Fibroblast of lung (primary cell): ENCODE results near the gene TP53RK. TPM values are rescaled to one million over a fixed set of nuclear protein-coding genes. Genes with fewer than 3 reads are reported as not detected.

Experiments
- DNase-seq, 2 donors: peaks; one replicate each; pipeline versions ENCODE4 v3.0.0 to v3.0.0-alpha.2; 2010; ENCODE audit warnings: low read depth in 2 of 2
- H2AFZ ChIP-seq: 2 replicates; pipeline ENCODE4 v1.5.1; 2012; ENCODE audit warnings: low read length, control low read depth, inconsistent platforms
- H3K27ac ChIP-seq: 2 replicates; pipeline ENCODE4 v1.5.1; 2011; ENCODE audit warnings: low read length, control low read depth; ENCODE audit not compliant: insufficient read depth
- H3K27me3 ChIP-seq: 2 replicates; pipeline ENCODE4 v1.5.1; 2011; ENCODE audit warnings: mild to moderate bottlenecking, low read length; ENCODE audit not compliant: control insufficient read depth, insufficient read depth
- H3K36me3 ChIP-seq: 2 replicates; pipeline ENCODE4 v1.5.1; 2011; ENCODE audit warnings: low read length; ENCODE audit not compliant: control insufficient read depth, insufficient read depth
- H3K4me1 ChIP-seq: 2 replicates; pipeline ENCODE4 v1.5.1; 2011; ENCODE audit warnings: low read length; ENCODE audit not compliant: control insufficient read depth, insufficient read depth; ENCODE audit errors: extremely low read depth
- H3K4me2 ChIP-seq: 2 replicates; pipeline ENCODE4 v1.5.1; 2011; ENCODE audit warnings: low read length, control low read depth; ENCODE audit not compliant: insufficient read depth; ENCODE audit errors: extremely low read depth
- H3K4me3 ChIP-seq, 4 experiments: fragments of 200-600 bp in 1 of 4; sonication (generic) in 1 of 4; replicated peaks in 1 of 4; 2 replicates each; pipeline ENCODE4 v1.5.1; 2011 to 2016; ENCODE audit warnings: low read length in 4 of 4, low read depth in 3 of 4, mild to moderate bottlenecking in 3 of 4, control low read depth in 2 of 4, inconsistent platforms in 1 of 4, mixed read lengths in 1 of 4; ENCODE audit not compliant: insufficient read depth in 1 of 4; ENCODE audit errors: control extremely low read depth in 1 of 4
- H3K79me2 ChIP-seq: 2 replicates; pipeline ENCODE4 v1.5.1; 2012; ENCODE audit warnings: mild to moderate bottlenecking, low read length, inconsistent platforms; ENCODE audit not compliant: control insufficient read depth, insufficient read depth
- H3K9ac ChIP-seq: 2 replicates; pipeline ENCODE4 v1.5.1; 2011; ENCODE audit warnings: mild to moderate bottlenecking, low read length, control low read depth; ENCODE audit not compliant: insufficient read depth
- H3K9me3 ChIP-seq: 2 replicates; pipeline ENCODE4 v1.5.1; 2012; ENCODE audit warnings: low read depth, low read length; ENCODE audit not compliant: control insufficient read depth, insufficient read depth
- H4K20me1 ChIP-seq: 2 replicates; pipeline ENCODE4 v1.5.1; 2011; ENCODE audit warnings: low read length; ENCODE audit not compliant: control insufficient read depth, insufficient read depth; ENCODE audit errors: extremely low read depth
- EZH2 ChIP-seq: IDR thresholded peaks from 2 replicates; pipeline ENCODE4 v1.5.1; 2012; ENCODE audit warnings: low read length, control low read depth, mild to moderate bottlenecking; ENCODE audit errors: missing control alignments
- polyA plus RNA-seq, 2 donors: library from polyadenylated mRNA; depleted of rRNA in 1 of 2; stranded (reverse) in 1 of 2; unstranded in 1 of 2; fragments of >200 nt; gene quantifications; 2 replicates each; pipeline ENCODE4 v1.2.1, GENCODE V29; 2011 to 2012; ENCODE audit warnings: missing spikeins in 1 of 2
- total RNA-seq: library from RNA; depleted of rRNA; stranded (reverse); fragments of >200 nt; gene quantifications from 2 replicates; pipeline ENCODE4 v1.2.1, GENCODE V29; 2014
- TF ChIP-seq, protein P1 (sequence below), 2 donors: IDR thresholded peaks in 1 of 2; conservative IDR thresholded peaks in 1 of 2; 1 replicate in 1 of 2; 2 replicates in 1 of 2; pipeline ENCODE4 v1.5.1; 2011 to 2012; ENCODE audit warnings: low read length in 2 of 2, control low read depth in 1 of 2, inconsistent platforms in 1 of 2, low read depth in 1 of 2, mild to moderate bottlenecking in 1 of 2

Gene TP53RK
- total and polyA plus RNA-seq, 2 donors (not counting 1 experiment from before 2014, with no cell fraction given), result 9.2 to 19.5 TPM

DNA sequence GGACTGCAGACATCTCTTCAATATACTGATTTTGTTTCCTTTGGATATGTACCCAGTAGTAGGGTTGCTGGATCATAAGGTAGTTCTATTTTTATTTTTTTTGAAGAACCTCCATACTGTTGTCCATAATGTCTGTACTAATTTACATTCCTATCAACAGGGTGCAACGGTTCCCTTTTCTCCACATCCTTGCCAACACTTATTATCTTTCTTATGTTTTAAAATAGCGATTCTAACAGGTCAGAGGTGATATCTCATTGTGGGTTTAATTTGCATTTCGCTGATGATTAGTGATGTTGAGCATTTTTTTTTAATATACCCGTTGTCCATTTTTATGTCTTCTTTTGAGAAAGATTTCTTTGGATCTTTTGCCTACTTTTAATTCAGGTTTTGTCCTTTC, 2.0 kb upstream of the TP53RK start:
- no peak overlapping the region for H3K27ac ChIP-seq
- H3K4me2 ChIP-seq, result no peak overlapping the region
- H4K20me1 ChIP-seq, result no peaks in the 10 kb centered on the region
- peaks cover 2% of the 10 kb centered on the region for H3K36me3 ChIP-seq
- DNase-seq, result no peak
- no peak overlapping the region for H2AFZ ChIP-seq
- no peak overlapping the region for H3K4me3 ChIP-seq
- no peak for TF ChIP-seq EZH2
- TF ChIP-seq, protein P1, sequence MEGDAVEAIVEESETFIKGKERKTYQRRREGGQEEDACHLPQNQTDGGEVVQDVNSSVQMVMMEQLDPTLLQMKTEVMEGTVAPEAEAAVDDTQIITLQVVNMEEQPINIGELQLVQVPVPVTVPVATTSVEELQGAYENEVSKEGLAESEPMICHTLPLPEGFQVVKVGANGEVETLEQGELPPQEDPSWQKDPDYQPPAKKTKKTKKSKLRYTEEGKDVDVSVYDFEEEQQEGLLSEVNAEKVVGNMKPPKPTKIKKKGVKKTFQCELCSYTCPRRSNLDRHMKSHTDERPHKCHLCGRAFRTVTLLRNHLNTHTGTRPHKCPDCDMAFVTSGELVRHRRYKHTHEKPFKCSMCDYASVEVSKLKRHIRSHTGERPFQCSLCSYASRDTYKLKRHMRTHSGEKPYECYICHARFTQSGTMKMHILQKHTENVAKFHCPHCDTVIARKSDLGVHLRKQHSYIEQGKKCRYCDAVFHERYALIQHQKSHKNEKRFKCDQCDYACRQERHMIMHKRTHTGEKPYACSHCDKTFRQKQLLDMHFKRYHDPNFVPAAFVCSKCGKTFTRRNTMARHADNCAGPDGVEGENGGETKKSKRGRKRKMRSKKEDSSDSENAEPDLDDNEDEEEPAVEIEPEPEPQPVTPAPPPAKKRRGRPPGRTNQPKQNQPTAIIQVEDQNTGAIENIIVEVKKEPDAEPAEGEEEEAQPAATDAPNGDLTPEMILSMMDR (conservative IDR thresholded peaks at IDR 0.05 in 1 of 2, IDR thresholded peaks at IDR 0.05 in 1 of 2; ENCODE audit: low read depth in 1 of 2, low read length in 2 of 2), result no peak
- peaks cover 27% of the 10 kb centered on the region for H3K79me2 ChIP-seq
- H3K9me3 ChIP-seq, result no peaks in the 10 kb centered on the region
- H3K9ac ChIP-seq, result no peak overlapping the region
- H3K27me3 ChIP-seq, result no peaks in the 10 kb centered on the region
- no peaks in the 10 kb centered on the region for H3K4me1 ChIP-seq

DNA sequence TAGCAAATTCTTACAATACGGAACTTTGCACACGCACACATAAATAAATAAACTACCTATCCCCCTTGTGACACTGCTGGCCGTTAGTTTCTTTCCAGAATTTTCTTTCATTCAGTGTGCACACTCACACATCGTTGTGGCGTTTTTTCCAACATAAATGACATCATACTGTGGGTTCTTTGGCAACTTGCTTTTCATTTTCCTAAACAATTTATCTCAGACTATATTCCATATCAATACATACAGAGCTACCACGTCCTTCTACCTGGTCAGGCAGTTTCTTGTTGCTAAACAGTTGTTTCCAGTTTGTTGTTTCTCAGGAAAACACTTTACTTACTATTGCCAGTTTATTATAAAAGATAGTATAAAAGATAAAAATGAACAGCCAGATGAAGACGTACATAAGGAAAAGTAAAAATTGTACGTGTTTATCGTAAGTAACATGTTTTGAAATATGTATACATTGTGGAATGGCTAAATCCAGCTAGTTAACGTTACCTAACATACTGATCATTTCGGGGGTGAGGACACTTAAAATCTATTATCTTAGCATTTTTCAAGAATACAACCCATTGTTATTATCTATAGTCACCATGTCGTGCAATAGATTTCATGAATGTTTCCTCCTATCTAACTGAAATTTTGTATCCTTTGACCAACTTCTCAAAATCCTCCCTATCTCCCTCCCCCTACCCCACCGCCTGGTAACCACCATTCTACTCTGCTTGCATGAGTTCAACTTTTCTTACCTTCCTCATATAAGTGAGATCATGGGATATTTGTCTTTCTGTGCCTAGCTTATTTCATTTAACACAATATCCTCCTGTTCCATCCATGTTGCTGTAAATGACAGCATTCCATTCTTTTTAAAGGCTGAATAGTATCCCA, 1.2 kb upstream of the TP53RK start:
- H3K27ac ChIP-seq, result no peak overlapping the region
- peaks cover 2% of the 10 kb centered on the region for H3K36me3 ChIP-seq

DNA sequence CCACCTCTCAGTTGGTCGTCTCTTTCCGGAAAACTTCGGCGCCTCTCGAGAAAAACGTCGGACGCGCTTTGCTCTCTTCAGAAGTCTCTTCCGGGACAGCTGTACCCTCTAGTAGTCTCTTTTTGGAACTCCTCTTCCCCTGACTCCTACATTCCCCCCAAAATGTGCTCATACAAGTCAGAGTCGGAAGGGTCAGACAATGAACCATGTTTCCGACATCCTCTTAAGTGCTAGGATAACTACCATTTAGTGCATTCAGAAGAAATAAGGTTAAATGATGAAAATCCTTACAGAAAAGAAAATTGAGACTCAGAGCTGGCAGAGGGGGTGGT, 476 bp upstream of the TP53RK start:
- peak overlapping the region; percentile 33 to 89 (median 56) for H3K4me3 ChIP-seq
- no peaks in the 10 kb centered on the region for H3K9me3 ChIP-seq
- H2AFZ ChIP-seq, result peak overlapping the region; percentile 76
- H3K36me3 ChIP-seq, result peaks cover 2% of the 10 kb centered on the region
- H3K9ac ChIP-seq, result peak overlapping the region; percentile 59
- DNase-seq, result no peak
- H3K27me3 ChIP-seq, result no peaks in the 10 kb centered on the region
- no peak for TF ChIP-seq EZH2
- TF ChIP-seq, protein P1 (conservative IDR thresholded peaks at IDR 0.05 in 1 of 2, IDR thresholded peaks at IDR 0.05 in 1 of 2; ENCODE audit: low read depth in 1 of 2, low read length in 2 of 2), result no peak
- no peaks in the 10 kb centered on the region for H3K4me1 ChIP-seq
- H4K20me1 ChIP-seq, result no peaks in the 10 kb centered on the region
- H3K79me2 ChIP-seq, result peaks cover 37% of the 10 kb centered on the region
- H3K4me2 ChIP-seq, result peak overlapping the region; percentile 89
- H3K27ac ChIP-seq, result peak overlapping the region; percentile 70

More for the DNA sequence above, 1.2 kb upstream of the TP53RK start:
- H4K20me1 ChIP-seq, result no peaks in the 10 kb centered on the region
- peak overlapping the region in 3 of 4 experiments; percentile 33 to 89 (median 71) for H3K4me3 ChIP-seq
- H3K27me3 ChIP-seq, result no peaks in the 10 kb centered on the region
- peak in 1 of 2 donors; percentile 40 for DNase-seq
- no peaks in the 10 kb centered on the region for H3K4me1 ChIP-seq
- TF ChIP-seq, protein P1 (conservative IDR thresholded peaks at IDR 0.05 in 1 of 2, IDR thresholded peaks at IDR 0.05 in 1 of 2; ENCODE audit: low read depth in 1 of 2, low read length in 2 of 2), result no peak
- TF ChIP-seq EZH2, result no peak
- peak overlapping the region; percentile 89 for H3K4me2 ChIP-seq
- H3K79me2 ChIP-seq, result peaks cover 34% of the 10 kb centered on the region
- no peaks in the 10 kb centered on the region for H3K9me3 ChIP-seq
- H2AFZ ChIP-seq, result peak overlapping the region; percentile 0
- no peak overlapping the region for H3K9ac ChIP-seq
